ENCODE data around the gene AAMP. TPM values are rescaled to one million over a fixed set of nuclear protein-coding genes. Genes with fewer than 3 reads are reported as not detected.

AAMP gene
- total RNA-seq, 1 donor, result 104 TPM

DNA sequence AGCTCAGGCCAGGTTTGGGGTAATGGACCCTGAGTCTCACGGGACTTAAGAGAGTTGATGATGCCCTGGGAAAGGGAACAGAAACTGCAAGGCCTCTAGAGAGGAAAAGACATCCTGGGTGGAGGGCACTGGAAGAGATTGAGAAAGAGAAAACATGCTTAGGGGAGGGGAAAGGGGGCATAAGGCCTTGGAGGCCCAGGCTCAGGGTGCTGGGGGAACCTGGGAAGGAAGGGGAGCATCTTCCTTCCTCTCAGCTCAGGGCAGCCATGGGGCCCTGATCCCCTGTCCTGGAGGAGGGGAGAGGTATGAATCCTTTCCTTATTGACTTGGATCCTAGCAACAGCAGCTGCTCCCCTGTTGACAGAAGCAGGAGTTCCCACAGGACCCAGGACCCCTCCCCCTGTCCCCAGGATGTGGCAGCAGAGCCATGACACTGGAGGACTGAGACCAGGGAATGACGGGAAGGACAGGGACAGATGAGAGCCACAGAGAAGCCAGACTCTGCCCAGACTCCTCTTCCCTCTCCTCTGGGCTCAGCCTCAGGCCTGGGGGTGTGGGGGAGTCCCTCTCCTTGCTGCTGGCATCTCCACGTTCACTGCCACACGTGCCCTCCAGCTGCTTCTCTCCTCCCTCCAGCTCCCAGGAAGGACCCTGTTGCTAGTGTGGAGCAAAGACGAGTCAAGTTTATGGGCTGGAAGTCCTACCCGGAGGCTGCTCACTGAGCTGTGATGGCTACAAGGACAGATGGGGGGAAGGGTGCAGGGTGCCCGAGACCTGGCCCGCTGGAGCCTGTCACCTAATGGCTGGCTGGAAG, 8.3 kb downstream of the AAMP start:
- peak; percentile 14 for DNase-seq (ENCODE audit: low read depth)
- TF ChIP-seq, protein P1, sequence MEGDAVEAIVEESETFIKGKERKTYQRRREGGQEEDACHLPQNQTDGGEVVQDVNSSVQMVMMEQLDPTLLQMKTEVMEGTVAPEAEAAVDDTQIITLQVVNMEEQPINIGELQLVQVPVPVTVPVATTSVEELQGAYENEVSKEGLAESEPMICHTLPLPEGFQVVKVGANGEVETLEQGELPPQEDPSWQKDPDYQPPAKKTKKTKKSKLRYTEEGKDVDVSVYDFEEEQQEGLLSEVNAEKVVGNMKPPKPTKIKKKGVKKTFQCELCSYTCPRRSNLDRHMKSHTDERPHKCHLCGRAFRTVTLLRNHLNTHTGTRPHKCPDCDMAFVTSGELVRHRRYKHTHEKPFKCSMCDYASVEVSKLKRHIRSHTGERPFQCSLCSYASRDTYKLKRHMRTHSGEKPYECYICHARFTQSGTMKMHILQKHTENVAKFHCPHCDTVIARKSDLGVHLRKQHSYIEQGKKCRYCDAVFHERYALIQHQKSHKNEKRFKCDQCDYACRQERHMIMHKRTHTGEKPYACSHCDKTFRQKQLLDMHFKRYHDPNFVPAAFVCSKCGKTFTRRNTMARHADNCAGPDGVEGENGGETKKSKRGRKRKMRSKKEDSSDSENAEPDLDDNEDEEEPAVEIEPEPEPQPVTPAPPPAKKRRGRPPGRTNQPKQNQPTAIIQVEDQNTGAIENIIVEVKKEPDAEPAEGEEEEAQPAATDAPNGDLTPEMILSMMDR (IDR thresholded peaks at IDR 0.05; ENCODE audit: insufficient read depth, low read depth, low read length), result no peak
- no peak overlapping the region for H3K4me3 ChIP-seq (ENCODE audit: low read depth, low read length)

DNA sequence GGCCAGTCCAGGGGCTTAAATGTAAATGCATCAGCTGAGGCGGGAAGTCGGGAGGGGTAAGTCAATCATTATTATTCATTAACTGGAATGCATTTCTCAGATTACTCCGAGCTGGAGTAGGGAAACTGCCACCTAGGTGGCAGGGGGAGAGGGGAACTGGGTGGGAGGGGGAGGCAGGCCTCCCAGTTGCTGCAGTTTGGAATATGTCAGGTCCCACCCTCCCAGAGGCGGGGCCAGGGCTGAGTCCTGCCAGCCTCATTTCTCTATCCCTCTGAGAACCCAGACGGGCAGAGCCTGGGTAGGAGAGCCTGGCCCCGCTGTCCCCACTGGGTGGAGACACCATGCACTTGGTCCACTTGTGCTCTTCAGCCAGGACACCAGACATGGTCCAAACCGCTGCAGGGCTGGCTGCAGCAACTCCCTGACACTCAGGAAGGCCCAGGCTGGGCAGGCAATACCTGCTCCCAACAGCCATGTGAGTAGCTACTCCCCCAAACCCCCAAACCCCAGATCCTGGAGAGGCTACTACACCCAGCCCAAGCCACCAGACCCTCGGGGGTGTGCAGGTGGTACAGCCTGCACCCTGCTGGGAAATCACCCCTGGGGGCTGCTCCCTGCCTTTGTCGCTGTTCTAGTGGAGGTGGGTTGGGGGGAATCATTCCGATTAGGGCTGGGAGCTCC, 9.1 kb downstream of the AAMP start, which contains the start of gene GPBAR1:
GPBAR1 (plus strand) TSS at position 274 of the 681 bp plus-strand sequence. CDS start 1,710 bp downstream, outside the sequence.
- TF ChIP-seq, protein P1 (IDR thresholded peaks at IDR 0.05; ENCODE audit: insufficient read depth, low read depth, low read length), result no peak
- DNase-seq (ENCODE audit: low read depth), result no peak
- peak within 1 kb of the TSS; percentile 18 for H3K4me3 ChIP-seq (ENCODE audit: low read depth, low read length)

DNA sequence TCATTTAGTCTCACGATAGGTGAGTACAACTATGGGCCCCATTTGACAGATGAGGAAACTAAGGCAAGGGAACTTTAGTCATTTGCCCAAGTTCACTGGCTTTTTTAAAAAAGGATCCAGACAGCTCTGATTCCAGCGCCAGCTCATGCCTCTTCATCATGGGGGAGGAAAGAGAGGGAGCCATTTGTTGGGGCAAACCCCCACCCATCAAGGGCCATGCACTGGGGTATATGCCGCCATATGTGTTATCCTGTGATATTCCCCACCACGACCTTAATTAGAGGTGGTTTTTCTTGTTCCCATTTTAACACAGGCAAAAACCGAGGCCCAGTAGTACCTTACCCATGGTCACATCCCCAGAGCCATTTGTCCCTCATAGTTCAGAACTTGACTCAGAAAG, 9.8 kb downstream of the AAMP start:
- no peak overlapping the region for H3K4me3 ChIP-seq (ENCODE audit: low read depth, low read length)
- TF ChIP-seq, protein P1 (IDR thresholded peaks at IDR 0.05; ENCODE audit: insufficient read depth, low read depth, low read length), result no peak
- no peak for DNase-seq (ENCODE audit: low read depth)

DNA sequence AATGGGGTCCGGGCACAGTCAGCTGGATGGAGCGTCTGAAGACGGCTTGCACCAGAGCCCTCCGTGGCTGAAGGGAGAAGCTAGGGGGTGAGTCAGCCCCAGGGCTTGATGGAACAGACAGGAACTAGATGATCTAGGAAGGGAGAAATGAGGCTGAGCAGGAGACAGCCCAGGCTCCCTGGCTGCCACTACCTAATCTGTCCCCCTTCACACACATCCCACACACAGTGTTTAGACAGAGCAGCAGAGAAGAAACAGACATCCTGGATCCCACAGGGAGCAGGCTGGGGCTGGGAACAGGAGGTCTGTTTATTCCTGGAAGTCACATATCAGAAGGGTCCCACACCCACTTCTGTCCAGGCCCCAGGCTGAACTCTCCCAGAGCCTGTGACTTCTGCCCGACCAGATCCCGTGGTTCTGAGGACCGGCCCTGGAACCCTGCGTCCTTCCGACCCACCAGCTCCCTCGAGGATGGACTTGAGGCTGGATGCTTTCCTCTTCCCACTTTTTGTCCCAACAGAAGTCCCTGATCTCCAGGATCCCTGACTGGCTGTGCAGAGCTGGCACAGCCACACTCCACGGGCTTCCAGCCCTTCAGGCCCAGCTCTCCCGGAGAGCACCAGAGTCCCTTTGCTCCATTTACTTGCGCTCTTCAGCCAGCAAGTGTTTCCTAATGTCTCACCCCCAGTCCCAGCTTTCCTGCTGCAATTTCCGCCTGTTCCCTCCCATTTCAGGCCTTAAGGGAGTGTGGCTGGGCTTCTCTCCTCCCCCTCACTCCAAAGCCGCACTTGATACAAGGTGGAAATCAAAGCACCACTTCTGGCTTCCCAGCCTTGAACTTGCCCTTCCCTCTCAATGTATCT, 10.6 kb downstream of the AAMP start:
- DNase-seq (ENCODE audit: low read depth), result peak; percentile 97
- H3K4me3 ChIP-seq (ENCODE audit: low read depth, low read length), result no peak overlapping the region
- TF ChIP-seq, protein P1 (IDR thresholded peaks at IDR 0.05; ENCODE audit: insufficient read depth, low read depth, low read length), result no peak

DNA sequence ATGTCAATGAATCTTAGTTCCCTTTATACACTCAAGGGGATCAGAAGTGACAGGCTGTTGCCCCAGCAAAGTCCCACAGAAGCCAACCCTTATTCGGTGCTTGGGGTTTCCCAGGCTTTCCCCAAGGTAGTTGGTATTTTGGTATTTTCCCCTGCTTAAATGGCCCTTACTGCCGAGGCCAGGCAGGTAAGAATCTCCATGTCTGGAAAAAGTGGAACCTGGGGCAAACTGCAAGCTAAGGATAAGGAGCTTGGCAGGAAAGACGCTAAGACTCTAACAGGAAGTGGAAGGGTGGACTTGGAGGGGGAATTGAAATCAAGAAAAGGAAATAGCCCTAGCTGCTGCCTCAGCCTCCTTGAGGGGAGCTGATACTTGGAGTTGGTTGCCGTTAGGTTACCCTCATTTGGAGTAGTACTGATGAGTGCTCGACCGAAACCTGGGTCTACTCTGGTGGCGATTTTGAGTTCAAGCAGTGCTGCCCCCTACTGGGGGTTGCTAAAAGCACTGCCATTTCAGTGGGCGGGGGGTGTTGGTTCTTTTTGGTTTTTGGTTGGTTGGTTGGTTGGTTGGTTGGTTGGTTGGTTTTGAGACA, 12.5 kb downstream of the AAMP start:
- TF ChIP-seq, protein P1 (IDR thresholded peaks at IDR 0.05; ENCODE audit: insufficient read depth, low read depth, low read length), result peak; percentile 60
- DNase-seq (ENCODE audit: low read depth), result no peak
- H3K4me3 ChIP-seq (ENCODE audit: low read depth, low read length), result no peak overlapping the region
